Activated naive CD8-positive, alpha-beta T cell (primary cell): ENCODE results near the gene NECTIN2.

ENCODE experiments used
- H3K27ac Mint-ChIP-seq: one replicate; pipeline ENCODE4 v1.8.0; 2021; ENCODE audit warnings: mixed read lengths
- H3K27me3 Mint-ChIP-seq: one replicate; pipeline ENCODE4 v1.8.0; 2021; ENCODE audit warnings: mixed read lengths
- H3K36me3 Mint-ChIP-seq: one replicate; pipeline ENCODE4 v1.8.0; 2021; ENCODE audit warnings: mixed read lengths
- H3K4me1 Mint-ChIP-seq: one replicate; pipeline ENCODE4 v1.8.0; 2021; ENCODE audit warnings: low read depth, mixed read lengths
- H3K4me3 Mint-ChIP-seq: one replicate; pipeline ENCODE4 v1.8.0; 2021; ENCODE audit warnings: mild to moderate bottlenecking, mixed read lengths
- H3K9me3 Mint-ChIP-seq: one replicate; pipeline ENCODE4 v1.8.0; 2021; ENCODE audit warnings: low read depth, mixed read lengths

NECTIN2 gene

GRCh38 chr19:44845612-44846454 is at the start of gene NECTIN2:
NECTIN2 (plus strand) TSS chr19:44846297; CDS start chr19:44846526, 229 bp downstream.
- H3K4me1 Mint-ChIP-seq, result peaks cover 23% of the 10 kb centered on the region
- no peaks in the 10 kb centered on the region for H3K9me3 Mint-ChIP-seq
- peak within 1 kb of the TSS; percentile 61 for H3K27ac Mint-ChIP-seq
- no peaks in the 10 kb centered on the region for H3K36me3 Mint-ChIP-seq
- peaks cover 4% of the 10 kb centered on the region for H3K27me3 Mint-ChIP-seq
- H3K4me3 Mint-ChIP-seq, result peak within 1 kb of the TSS; percentile 94

- Mint-ChIP-seq H3K4me1 (peaks cover 19% of the 10 kb centered on the region), H3K9me3 (no peaks in the 10 kb centered on the region), H3K27ac (no peak overlapping the region), H3K27me3 (no peaks in the 10 kb centered on the region), H3K36me3 (no peaks in the 10 kb centered on the region), H3K4me3 (no peak overlapping the region)
Measured at GRCh38 chr19:44796701-44797115, 49.4 kb upstream of the NECTIN2 start.

GRCh38 chr19:44799627-44800346 is 46.3 kb upstream of the NECTIN2 start:
- Mint-ChIP-seq H3K4me3 (no peak overlapping the region), H3K9me3 (no peaks in the 10 kb centered on the region), H3K27ac (no peak overlapping the region), H3K36me3 (no peaks in the 10 kb centered on the region), H3K27me3 (no peaks in the 10 kb centered on the region), H3K4me1 (peaks cover 19% of the 10 kb centered on the region)

GRCh38 chr19:44800461-44800860 is 45.6 kb upstream of the NECTIN2 start:
- H3K9me3 Mint-ChIP-seq, result no peaks in the 10 kb centered on the region
- H3K27me3 Mint-ChIP-seq, result no peaks in the 10 kb centered on the region
- H3K27ac Mint-ChIP-seq, result no peak overlapping the region
- no peak overlapping the region for H3K4me3 Mint-ChIP-seq
- peaks cover 19% of the 10 kb centered on the region for H3K4me1 Mint-ChIP-seq
- no peaks in the 10 kb centered on the region for H3K36me3 Mint-ChIP-seq

GRCh38 chr19:44803442-44804428 is 42.4 kb upstream of the NECTIN2 start:
- Mint-ChIP-seq H3K4me3 (no peak overlapping the region), H3K9me3 (no peaks in the 10 kb centered on the region), H3K36me3 (no peaks in the 10 kb centered on the region), H3K4me1 (peaks cover 1% of the 10 kb centered on the region), H3K27ac (no peak overlapping the region), H3K27me3 (no peaks in the 10 kb centered on the region)

GRCh38 chr19:44806291-44806690 is 39.8 kb upstream of the NECTIN2 start:
- Mint-ChIP-seq H3K27ac (no peak overlapping the region), H3K27me3 (peaks cover 5% of the 10 kb centered on the region), H3K4me1 (peaks cover 7% of the 10 kb centered on the region), H3K36me3 (no peaks in the 10 kb centered on the region), H3K4me3 (no peak overlapping the region), H3K9me3 (no peaks in the 10 kb centered on the region)

- H3K27me3 Mint-ChIP-seq, result peaks cover 8% of the 10 kb centered on the region
- no peak overlapping the region for H3K27ac Mint-ChIP-seq
- peaks cover 7% of the 10 kb centered on the region for H3K4me1 Mint-ChIP-seq
- H3K4me3 Mint-ChIP-seq, result no peak overlapping the region
- H3K9me3 Mint-ChIP-seq, result no peaks in the 10 kb centered on the region
- no peaks in the 10 kb centered on the region for H3K36me3 Mint-ChIP-seq
Measured at GRCh38 chr19:44807162-44807561, 38.9 kb upstream of the NECTIN2 start.

- Mint-ChIP-seq H3K4me3 (peak overlapping the region; percentile 40), H3K27ac (no peak overlapping the region)
Measured at GRCh38 chr19:44807652-44808462, 38.2 kb upstream of the NECTIN2 start.

GRCh38 chr19:44808463-44809371 is 37.4 kb upstream of the NECTIN2 start, which contains the start of gene BCAM:
BCAM (plus strand) TSS chr19:44809103; CDS start chr19:44809125, 22 bp downstream.
- peaks cover 7% of the 10 kb centered on the region for H3K4me1 Mint-ChIP-seq
- no peak within 1 kb of the TSS for H3K27ac Mint-ChIP-seq
- H3K4me3 Mint-ChIP-seq, result peak within 1 kb of the TSS; percentile 40
- no peaks in the 10 kb centered on the region for H3K36me3 Mint-ChIP-seq
- H3K27me3 Mint-ChIP-seq, result peaks cover 10% of the 10 kb centered on the region
- H3K9me3 Mint-ChIP-seq, result no peaks in the 10 kb centered on the region

More at GRCh38 chr19:44807652-44808462, 38.2 kb upstream of the NECTIN2 start:
- Mint-ChIP-seq H3K27me3 (peaks cover 8% of the 10 kb centered on the region), H3K4me1 (peaks cover 7% of the 10 kb centered on the region), H3K9me3 (no peaks in the 10 kb centered on the region), H3K36me3 (no peaks in the 10 kb centered on the region)

GRCh38 chr19:44809577-44810233 is 36.4 kb upstream of the NECTIN2 start:
- Mint-ChIP-seq H3K27ac (no peak overlapping the region), H3K9me3 (no peaks in the 10 kb centered on the region), H3K4me3 (peak overlapping the region; percentile 13), H3K36me3 (no peaks in the 10 kb centered on the region), H3K4me1 (peaks cover 7% of the 10 kb centered on the region), H3K27me3 (peaks cover 10% of the 10 kb centered on the region)

GRCh38 chr19:44810234-44811121 is 35.6 kb upstream of the NECTIN2 start:
- Mint-ChIP-seq H3K27ac (no peak overlapping the region), H3K27me3 (peaks cover 10% of the 10 kb centered on the region), H3K4me1 (peaks cover 7% of the 10 kb centered on the region), H3K36me3 (no peaks in the 10 kb centered on the region), H3K9me3 (no peaks in the 10 kb centered on the region), H3K4me3 (no peak overlapping the region)

- Mint-ChIP-seq H3K4me1 (peaks cover 7% of the 10 kb centered on the region), H3K36me3 (no peaks in the 10 kb centered on the region), H3K9me3 (no peaks in the 10 kb centered on the region), H3K27ac (no peak overlapping the region), H3K4me3 (no peak overlapping the region), H3K27me3 (peaks cover 10% of the 10 kb centered on the region)
Measured at GRCh38 chr19:44811122-44811419, 35.0 kb upstream of the NECTIN2 start.
